Loucy (cell line): ENCODE measurements around the gene TRPM3.

Experiments used
- EZH2phosphoT487 ChIP-seq: fragments of 200-600 bp; IDR thresholded peaks from 2 replicates; pipeline ENCODE4 v1.6.1; 2018; ENCODE audit warnings: antibody characterized with exemption, mild to moderate bottlenecking, moderate library complexity, borderline replicate concordance
- TF ChIP-seq, protein P1 (sequence below): fragments of 200-600 bp; sonication (generic); conservative IDR thresholded peaks from 2 replicates; pipeline ENCODE4 v1.5.1; 2014; ENCODE audit warnings: mild to moderate bottlenecking, antibody characterized with exemption, low read length

DNA sequence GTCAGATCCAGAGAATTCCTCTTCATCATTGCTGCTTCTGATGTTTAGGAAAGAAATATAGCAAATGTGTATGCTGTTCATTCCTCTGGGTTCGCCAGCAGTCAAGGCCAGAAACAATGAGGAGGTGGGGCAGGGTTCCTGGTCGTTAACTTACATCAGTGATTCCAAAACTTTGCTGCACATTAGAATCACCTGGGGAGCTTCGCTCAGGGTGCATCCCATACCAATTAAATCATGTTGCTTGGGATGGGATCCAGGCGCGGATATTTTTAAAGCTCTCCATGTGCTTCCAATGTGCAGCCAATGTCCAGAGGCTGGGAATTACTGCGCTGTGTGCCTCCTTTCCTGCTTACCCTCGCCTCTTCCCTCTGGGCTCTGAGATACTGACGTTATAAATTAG lies 479.1 kb downstream of the TRPM3 start:
- TF ChIP-seq, protein P1, sequence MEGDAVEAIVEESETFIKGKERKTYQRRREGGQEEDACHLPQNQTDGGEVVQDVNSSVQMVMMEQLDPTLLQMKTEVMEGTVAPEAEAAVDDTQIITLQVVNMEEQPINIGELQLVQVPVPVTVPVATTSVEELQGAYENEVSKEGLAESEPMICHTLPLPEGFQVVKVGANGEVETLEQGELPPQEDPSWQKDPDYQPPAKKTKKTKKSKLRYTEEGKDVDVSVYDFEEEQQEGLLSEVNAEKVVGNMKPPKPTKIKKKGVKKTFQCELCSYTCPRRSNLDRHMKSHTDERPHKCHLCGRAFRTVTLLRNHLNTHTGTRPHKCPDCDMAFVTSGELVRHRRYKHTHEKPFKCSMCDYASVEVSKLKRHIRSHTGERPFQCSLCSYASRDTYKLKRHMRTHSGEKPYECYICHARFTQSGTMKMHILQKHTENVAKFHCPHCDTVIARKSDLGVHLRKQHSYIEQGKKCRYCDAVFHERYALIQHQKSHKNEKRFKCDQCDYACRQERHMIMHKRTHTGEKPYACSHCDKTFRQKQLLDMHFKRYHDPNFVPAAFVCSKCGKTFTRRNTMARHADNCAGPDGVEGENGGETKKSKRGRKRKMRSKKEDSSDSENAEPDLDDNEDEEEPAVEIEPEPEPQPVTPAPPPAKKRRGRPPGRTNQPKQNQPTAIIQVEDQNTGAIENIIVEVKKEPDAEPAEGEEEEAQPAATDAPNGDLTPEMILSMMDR: no peak
- no peak for TF ChIP-seq EZH2phosphoT487
